Neural progenitor cell (in vitro differentiated cells): ENCODE data around the gene PTK6. TPM values are rescaled to one million over a fixed set of nuclear protein-coding genes. Genes with fewer than 3 reads are reported as not detected.

Experiments
- DNase-seq: peaks from one replicate; pipeline ENCODE4 v3.0.0-alpha.2; 2016; ENCODE audit warnings: low spot score
- H2AFZ ChIP-seq: fragments of 200-600 bp; sonication (generic); replicated peaks from 2 replicates; pipeline ENCODE4 v1.6.1; 2016; ENCODE audit warnings: antibody characterized with exemption
- H3F3A ChIP-seq: fragments of 200-600 bp; sonication (generic); 2 replicates; pipeline ENCODE4 v1.6.1; 2016; ENCODE audit warnings: antibody characterized with exemption, low read depth
- H3K27ac ChIP-seq: fragments of 200-600 bp; sonication (generic); 2 replicates; pipeline ENCODE4 v1.5.1; 2016; ENCODE audit warnings: mild to moderate bottlenecking
- H3K27me3 ChIP-seq: fragments of 200-600 bp; sonication (generic); 2 replicates; pipeline ENCODE4 v1.6.1; 2016; ENCODE audit warnings: mild to moderate bottlenecking, moderate library complexity
- H3K36me3 ChIP-seq: fragments of 200-600 bp; sonication (generic); 2 replicates; pipeline ENCODE4 v1.5.1; 2016
- H3K4me1 ChIP-seq: fragments of 200-600 bp; sonication (generic); 2 replicates; pipeline ENCODE4 v1.6.1; 2016; ENCODE audit warnings: mixed run types
- H3K4me2 ChIP-seq: fragments of 200-600 bp; sonication (generic); 2 replicates; pipeline ENCODE4 v1.6.1; 2016
- H3K4me3 ChIP-seq: fragments of 200-600 bp; sonication (generic); 2 replicates; pipeline ENCODE4 v1.5.1; 2016
- H3K79me2 ChIP-seq: fragments of 200-600 bp; sonication (generic); 2 replicates; pipeline ENCODE4 v1.6.1; 2016; ENCODE audit warnings: low read depth
- H3K9ac ChIP-seq: fragments of 200-600 bp; sonication (generic); 2 replicates; pipeline ENCODE4 v1.6.1; 2016
- H3K9me3 ChIP-seq: fragments of 200-600 bp; sonication (generic); 2 replicates; pipeline ENCODE4 v1.5.1; 2016; ENCODE audit warnings: low read depth
- H4K20me1 ChIP-seq: fragments of 200-600 bp; sonication (generic); 2 replicates; pipeline ENCODE4 v1.6.1; 2016; ENCODE audit warnings: low read depth
- H3K27ac Mint-ChIP-seq: 3 replicates; pipeline ENCODE4 v1.8.0; 2021; ENCODE audit warnings: mixed read lengths
- H3K27me3 Mint-ChIP-seq: 2 replicates; pipeline ENCODE4 v1.8.0; 2022; ENCODE audit warnings: low read depth, mild to moderate bottlenecking, inconsistent platforms, moderate library complexity, mixed read lengths; ENCODE audit not compliant: insufficient read depth
- H3K36me3 Mint-ChIP-seq: 3 replicates; pipeline ENCODE4 v1.8.0; 2021; ENCODE audit warnings: mixed read lengths
- H3K4me1 Mint-ChIP-seq: 3 replicates; pipeline ENCODE4 v1.8.0; 2021; ENCODE audit warnings: mixed read lengths
- H3K4me3 Mint-ChIP-seq: 3 replicates; pipeline ENCODE4 v1.8.0; 2021; ENCODE audit warnings: mild to moderate bottlenecking, moderate library complexity, mixed read lengths
- H3K9me3 Mint-ChIP-seq: 3 replicates; pipeline ENCODE4 v1.8.0; 2020; ENCODE audit warnings: mixed read lengths
- CTCF ChIP-seq: fragments of 200-600 bp; sonication (generic); IDR thresholded peaks from 2 replicates; pipeline ENCODE4 v1.5.1; 2017; ENCODE audit warnings: antibody characterized with exemption, mild to moderate bottlenecking
- EZH2 ChIP-seq: fragments of 200-600 bp; sonication (generic); IDR thresholded peaks from 2 replicates; pipeline ENCODE4 v1.6.1; 2017; ENCODE audit warnings: antibody characterized with exemption, mild to moderate bottlenecking, moderate library complexity
- EZH2phosphoT487 ChIP-seq: fragments of 200-600 bp; sonication (generic); IDR thresholded peaks from 2 replicates; pipeline ENCODE4 v1.6.1; 2017; ENCODE audit warnings: antibody characterized with exemption
- total RNA-seq: library from RNA; depleted of rRNA; stranded (reverse); fragments of >200 nt; gene quantifications from 2 replicates; pipeline ENCODE4 v1.2.3, GENCODE V29; 2015; ENCODE audit warnings: low replicate concordance

Gene PTK6
- total RNA-seq, 1 donor from 2014 or later: not detected

GRCh38 chr20:63549679-63550282, 12.6 kb upstream of the PTK6 start:
- Histone ChIP-seq H3K4me1 (no peaks in the 10 kb centered on the region), H3K27me3 (peaks cover 7% of the 10 kb centered on the region), H3F3A (peaks cover 19% of the 10 kb centered on the region), H3K79me2 (no peaks in the 10 kb centered on the region), H4K20me1 (no peaks in the 10 kb centered on the region), H3K27ac (no peak overlapping the region), H3K9me3 (no peaks in the 10 kb centered on the region), H3K4me3 (no peak overlapping the region), H2AFZ (no peak overlapping the region), H3K9ac (no peak overlapping the region), H3K36me3 (no peaks in the 10 kb centered on the region), H3K4me2 (no peak overlapping the region)
- no peak for DNase-seq
- Mint-ChIP-seq H3K4me1 (peaks cover 8% of the 10 kb centered on the region), H3K36me3 (no peaks in the 10 kb centered on the region), H3K27me3 (peaks cover 8% of the 10 kb centered on the region), H3K27ac (no peak overlapping the region), H3K9me3 (no peaks in the 10 kb centered on the region), H3K4me3 (no peak overlapping the region)
- TF ChIP-seq CTCF: no peak
- no peak for TF ChIP-seq EZH2
- TF ChIP-seq EZH2phosphoT487: no peak

GRCh38 chr20:63549019-63549418, 11.8 kb upstream of the PTK6 start:
- no peaks in the 10 kb centered on the region for H3K36me3 Mint-ChIP-seq
- Histone ChIP-seq H3K4me3 (no peak overlapping the region), H3K4me1 (no peaks in the 10 kb centered on the region), H3K36me3 (no peaks in the 10 kb centered on the region), H3K27me3 (no peaks in the 10 kb centered on the region), H4K20me1 (no peaks in the 10 kb centered on the region), H3K79me2 (no peaks in the 10 kb centered on the region), H3K9ac (no peak overlapping the region), H3K27ac (no peak overlapping the region), H3K4me2 (no peak overlapping the region), H3F3A (peaks cover 19% of the 10 kb centered on the region), H3K9me3 (no peaks in the 10 kb centered on the region), H2AFZ (no peak overlapping the region)
- H3K4me1 Mint-ChIP-seq: peaks cover 8% of the 10 kb centered on the region
- TF ChIP-seq EZH2phosphoT487: no peak
- no peak for TF ChIP-seq EZH2
- no peak for TF ChIP-seq CTCF
- DNase-seq: no peak
- no peak overlapping the region for H3K27ac Mint-ChIP-seq
- no peaks in the 10 kb centered on the region for H3K9me3 Mint-ChIP-seq
- peaks cover 8% of the 10 kb centered on the region for H3K27me3 Mint-ChIP-seq
- no peak overlapping the region for H3K4me3 Mint-ChIP-seq

- no peaks in the 10 kb centered on the region for H3K9me3 ChIP-seq
- H3K4me2 ChIP-seq: no peak overlapping the region
- H3K27me3 Mint-ChIP-seq: peaks cover 12% of the 10 kb centered on the region
- DNase-seq: no peak
- no peaks in the 10 kb centered on the region for H3K4me1 ChIP-seq
- H3K36me3 ChIP-seq: no peaks in the 10 kb centered on the region
- H3K27me3 ChIP-seq: no peaks in the 10 kb centered on the region
- H3K9ac ChIP-seq: no peak overlapping the region
- TF ChIP-seq EZH2phosphoT487 (no peak), CTCF (no peak), EZH2 (no peak)
- H3K4me3 ChIP-seq: no peak overlapping the region
- H3K27ac Mint-ChIP-seq: no peak overlapping the region
- H3K9me3 Mint-ChIP-seq: no peaks in the 10 kb centered on the region
- no peak overlapping the region for H2AFZ ChIP-seq
- H4K20me1 ChIP-seq: no peaks in the 10 kb centered on the region
- H3F3A ChIP-seq: peaks cover 16% of the 10 kb centered on the region
- H3K36me3 Mint-ChIP-seq: no peaks in the 10 kb centered on the region
- no peaks in the 10 kb centered on the region for H3K79me2 ChIP-seq
- H3K4me3 Mint-ChIP-seq: no peak overlapping the region
- no peak overlapping the region for H3K27ac ChIP-seq
- peaks cover 10% of the 10 kb centered on the region for H3K4me1 Mint-ChIP-seq
These were observed 11.4 kb upstream of the PTK6 start for GRCh38 chr20:63548542-63548941.
